HG03558 (cell line): ENCODE data around the gene SAP130.

ENCODE experiments used
- ATAC-seq: cut with Tn5 transposase; IDR thresholded peaks from one replicate; pipeline ENCODE4 v1.9.1; 2021; ENCODE audit warnings: moderate number of reproducible peaks; ENCODE audit not compliant: unreplicated experiment; ENCODE audit errors: extremely low read depth

SAP130 gene

DNA sequence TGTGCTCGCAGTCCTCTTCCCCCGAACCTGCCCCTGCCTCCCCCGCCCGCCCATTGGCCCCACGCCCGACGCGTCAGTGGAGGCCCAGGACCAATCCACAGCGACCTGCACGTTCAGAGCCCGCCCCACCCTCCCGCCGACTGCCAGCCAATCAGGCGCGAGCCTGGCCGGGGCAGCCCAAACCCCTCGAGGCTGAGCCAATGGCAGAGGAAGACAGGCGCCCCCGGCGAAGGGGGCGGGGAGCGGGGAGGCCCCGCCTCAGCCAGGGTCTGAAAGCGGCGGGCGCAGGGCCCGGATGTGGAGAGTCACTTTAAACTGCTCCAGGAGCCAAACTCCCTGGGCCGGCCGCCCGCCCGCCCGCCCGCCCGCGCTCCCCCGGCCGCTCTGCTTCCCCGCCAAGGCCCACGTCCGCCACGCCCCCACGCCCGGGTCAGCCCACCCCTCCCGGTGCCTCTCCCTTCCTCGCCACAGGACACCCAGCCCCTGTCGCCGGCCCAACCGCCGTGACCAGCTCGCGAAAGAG, 520 bp downstream of the SAP130 start:
- ATAC-seq, result peak; percentile 54

DNA sequence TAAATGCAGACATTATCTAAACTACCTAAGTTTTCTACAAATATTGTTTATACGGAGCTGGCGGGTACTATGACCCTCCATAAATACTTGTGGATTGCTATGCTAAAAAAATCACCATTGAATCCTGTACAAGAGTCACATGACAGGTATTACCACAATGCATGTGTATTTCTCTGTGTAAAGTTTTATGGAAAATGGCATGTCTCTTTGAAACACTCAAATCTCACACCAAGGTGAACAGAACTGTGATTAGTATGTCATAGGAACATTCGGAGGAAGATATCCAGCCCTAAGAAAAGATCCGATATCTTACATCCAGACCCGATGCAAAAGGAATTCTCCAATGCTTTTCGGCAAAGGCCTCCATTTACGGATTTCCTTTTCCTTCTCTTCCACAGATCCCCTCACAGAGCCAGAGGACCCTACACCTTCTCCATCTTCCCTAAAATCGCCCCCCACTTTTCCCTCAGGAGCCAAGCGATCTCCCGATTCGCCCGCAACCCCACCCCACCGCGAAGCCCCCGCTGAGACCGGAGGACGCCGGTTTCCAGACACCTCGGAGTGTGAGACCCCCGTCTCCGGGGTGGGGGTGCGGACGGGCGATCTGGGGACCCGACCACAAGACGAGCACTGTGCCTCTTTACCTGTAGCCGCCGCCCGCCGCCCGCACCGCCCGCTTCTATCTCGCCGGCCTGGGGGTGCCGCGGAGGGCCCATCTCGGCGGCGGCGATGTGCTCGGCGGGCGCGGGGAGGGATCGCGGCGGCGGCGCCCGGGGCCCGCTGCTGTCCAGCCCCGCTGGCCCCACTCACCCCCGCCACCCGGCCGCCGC, 1.2 kb downstream of the SAP130 start:
- no peak for ATAC-seq

DNA sequence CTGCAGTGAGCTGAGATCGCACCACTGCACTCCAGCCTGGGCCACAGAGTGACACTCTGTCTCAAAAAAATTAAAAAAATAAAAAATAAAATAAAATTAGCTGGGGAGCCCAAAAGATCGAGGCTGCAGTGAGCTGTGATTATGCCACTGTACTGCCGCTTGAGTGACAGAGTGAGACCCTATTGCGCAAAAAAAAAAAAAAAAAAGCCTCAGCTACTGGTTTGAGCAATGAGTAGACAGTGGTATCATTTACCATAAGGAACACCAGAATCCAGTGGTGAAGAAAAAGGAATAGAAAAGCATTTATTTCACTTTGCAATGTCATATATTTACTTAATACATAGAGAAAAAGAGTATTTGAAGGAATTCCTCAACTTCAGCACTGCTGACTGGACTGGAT, 3.0 kb downstream of the SAP130 start:
- ATAC-seq, result no peak

DNA sequence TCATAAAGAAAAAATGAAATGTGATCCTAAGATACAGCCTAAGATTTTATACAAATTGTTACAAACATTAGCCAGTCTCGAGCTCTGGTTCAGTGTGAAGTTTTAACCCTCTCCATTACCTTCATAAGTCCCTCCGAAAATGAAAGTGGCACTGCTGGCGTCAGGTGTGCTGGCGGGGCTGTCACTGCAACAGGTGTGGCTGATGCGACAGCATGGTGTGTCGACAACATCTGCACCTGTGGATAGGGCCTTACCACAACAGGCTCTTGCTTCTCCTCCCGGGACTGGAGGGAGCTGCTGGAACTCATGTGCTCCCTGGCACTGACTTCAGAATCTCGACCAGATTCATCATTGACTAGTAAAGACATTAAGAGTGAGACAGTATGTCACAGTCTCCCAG, 10.3 kb downstream of the SAP130 start:
- ATAC-seq, result no peak

DNA sequence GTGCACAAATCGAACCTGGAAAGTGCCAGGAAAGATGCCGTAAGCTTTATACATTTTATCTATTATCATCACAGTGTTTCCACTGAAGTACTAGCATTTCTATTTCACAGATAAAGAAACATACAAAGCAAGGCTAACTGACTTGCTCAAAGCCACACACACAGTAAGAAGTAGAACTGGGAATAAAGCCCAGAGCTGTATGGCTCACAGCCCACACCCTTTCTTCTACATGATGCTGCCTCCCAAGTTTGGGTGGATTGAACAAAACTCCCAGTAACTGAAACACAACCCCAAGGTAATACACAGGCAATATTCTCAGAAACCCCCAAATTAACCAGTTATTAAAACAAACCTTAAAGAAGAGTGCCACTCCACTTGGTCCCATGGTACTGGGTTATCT, 11.2 kb downstream of the SAP130 start:
- no peak for ATAC-seq

DNA sequence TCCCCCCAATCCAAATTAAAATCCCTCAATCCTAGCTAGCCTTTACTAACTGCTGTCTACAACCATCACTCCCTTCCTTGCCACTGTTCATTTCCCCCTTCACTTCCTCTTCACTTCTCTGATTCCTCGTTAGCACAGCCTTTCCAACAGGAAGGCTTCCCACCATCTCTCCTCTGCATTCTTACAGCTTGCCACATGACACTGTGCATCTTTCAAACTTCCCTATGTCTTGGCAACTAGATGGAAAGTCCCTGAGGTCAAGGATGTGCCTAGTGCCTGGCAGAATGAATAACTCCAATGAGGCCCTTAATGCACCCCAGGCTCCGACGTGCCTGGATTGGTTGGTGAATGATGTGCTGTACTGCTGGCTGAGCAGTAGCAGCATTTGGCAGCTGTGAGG, 15.2 kb downstream of the SAP130 start:
- ATAC-seq, result no peak

DNA sequence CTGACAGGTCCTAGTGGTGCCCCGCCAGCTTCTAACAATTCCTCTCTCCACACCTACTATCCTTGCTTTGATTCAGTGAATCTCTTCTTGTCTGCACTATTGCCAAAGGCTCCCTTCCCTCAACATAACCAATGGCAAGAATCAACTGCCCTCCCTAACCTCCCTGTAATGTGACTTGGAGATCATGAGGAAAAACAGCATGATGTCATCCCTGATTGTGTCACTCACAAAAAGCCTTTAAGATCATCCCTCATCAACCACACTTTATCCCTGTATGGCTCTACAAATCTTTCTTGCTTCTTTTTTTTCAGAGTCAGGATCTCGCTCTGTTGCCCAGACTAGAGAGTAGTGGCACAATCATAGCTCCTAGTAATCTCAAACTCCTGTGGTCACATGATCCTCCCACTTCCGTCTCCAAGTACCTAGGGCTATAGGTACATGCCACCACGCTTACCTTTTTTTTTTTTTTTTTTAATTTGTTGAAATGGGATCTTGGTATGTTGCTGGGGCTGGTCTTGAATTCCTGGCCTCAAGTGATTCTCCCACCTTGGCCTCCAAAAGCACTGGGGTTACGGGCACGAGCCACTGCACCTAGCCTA, 19.7 kb downstream of the SAP130 start:
- no peak for ATAC-seq

DNA sequence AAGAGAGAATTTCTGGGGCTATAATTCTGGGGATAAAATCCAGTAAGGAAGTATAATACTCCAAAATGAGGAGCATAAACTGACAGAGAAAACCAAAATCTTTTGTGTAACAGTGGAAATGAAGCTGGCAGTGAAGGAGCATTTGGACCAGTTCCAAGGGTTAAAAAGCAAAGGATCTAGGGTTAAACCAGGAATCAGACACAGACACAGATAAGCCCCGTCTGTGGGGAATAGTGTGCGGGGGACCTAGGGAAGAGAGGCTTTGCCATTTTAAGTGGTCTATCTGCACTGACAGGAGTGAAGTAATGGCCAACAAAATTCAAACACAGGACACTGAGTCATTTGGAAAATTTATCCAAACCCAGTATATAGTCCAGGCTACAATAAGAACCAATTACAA, 23.4 kb downstream of the SAP130 start:
- ATAC-seq, result no peak

DNA sequence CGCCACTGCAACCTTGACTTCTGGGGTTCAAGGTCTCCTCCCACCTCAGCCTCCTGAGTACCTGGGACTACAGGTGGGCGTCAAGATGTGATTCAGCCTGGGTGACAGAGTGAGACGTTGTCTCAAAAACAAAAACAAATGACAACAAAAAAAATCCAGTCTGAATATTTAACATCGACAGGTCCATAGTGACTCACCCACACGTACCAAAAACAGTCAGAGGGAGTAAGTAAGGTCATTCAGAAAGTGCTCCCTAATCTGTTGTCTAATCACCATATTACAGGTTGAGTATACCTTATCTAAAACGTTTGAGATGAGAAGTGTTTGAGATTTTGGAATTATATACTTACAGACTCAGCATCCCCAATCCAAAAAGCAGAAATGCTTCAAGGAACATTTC, 24.4 kb downstream of the SAP130 start:
- no peak for ATAC-seq

DNA sequence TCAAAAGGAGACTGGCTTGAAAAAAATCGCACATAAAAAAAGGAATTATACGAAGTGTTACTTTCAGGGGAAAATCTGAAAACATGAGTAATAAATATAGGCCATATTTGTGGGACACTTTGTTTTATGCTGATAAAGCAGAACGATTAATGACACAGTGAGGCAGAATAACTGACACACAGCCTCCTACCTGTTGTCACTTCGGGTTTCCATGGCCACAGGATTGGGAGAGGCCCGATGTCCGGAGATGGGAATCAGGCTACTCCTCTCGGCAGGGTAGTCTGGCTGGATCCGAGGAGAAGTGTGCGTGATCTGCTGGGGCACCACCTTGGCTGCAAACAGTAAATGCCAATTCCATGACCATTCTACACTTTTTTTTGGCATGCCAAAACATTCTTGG, 31.7 kb downstream of the SAP130 start:
- no peak for ATAC-seq

DNA sequence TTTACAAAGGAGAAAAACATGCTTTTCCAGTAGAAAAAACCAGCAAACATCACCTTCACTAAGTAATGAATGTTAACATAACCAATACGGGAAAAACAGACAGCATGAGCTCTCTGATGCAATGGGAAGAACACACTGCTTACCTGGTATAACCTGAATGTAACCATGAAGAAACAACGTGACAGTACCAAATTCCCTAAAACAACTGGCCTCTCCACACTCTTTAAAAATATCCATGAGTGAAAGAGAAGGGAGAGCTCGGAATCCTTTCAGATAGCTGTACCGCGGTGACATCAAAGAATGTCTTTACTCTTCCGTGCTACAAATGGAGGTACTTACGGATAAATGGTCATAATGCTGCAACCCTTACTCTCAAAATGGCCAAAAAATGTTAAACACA, 32.1 kb downstream of the SAP130 start:
- ATAC-seq, result no peak

DNA sequence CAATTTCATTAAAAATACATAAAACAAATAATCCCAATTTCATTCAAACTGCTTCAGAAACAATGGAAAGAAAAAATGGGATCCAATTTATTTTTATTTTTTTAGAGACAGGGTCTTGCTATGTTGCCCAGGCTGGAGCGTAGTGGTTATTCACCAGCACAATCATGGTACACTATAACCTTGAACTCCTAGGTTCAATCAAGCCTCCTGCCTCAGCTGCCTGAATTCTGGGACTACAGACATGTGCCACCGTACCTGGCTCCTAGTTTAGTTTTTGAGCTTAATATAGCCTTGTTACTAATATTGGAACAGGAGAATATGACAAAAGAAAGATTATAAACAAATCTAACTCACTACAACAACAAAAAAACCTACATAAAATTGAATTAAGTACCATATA, 34.2 kb downstream of the SAP130 start:
- no peak for ATAC-seq

DNA sequence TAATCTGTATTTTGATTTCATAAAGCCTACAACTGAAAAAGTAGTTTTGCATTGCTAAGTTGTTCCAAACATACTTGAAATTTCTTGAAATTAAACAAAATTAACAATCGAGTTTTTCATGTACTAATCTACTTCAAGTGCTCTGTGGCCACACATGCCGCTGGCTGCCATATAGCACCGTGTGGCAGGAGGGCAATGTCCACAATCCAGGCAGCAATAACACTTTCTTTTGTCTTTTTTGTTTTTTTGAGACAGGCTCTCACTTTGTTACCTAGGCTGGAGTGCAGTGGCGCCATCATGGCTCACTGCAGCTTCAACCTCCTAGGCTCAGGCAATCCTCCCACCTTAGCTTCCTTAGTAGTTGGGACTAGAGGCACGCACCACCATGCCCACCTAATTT, 36.1 kb downstream of the SAP130 start:
- ATAC-seq, result no peak

DNA sequence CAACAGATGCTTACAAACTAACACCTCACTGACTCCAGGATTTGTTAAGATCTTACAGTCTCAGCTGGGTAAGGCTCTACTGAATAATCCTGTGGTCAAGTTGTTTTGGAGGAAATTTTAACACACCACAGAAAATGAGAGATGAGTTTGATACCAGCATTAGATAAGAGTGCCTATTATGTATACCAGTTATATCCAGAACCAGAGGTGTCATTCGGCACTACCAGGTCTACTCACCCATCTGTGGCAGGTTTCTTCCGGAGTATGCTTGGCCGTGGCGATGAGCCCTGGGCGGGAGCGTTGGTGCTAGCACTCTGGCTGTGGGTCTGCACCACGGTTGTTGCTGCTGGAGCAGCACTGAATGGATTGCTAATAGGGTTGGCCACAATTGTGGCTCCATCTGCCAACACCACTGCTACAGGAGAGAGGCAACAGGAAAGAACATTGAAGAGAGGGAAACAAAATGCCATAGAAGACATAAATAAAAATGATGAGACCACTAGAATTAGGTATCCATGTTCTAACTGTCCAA, 41.2 kb downstream of the SAP130 start:
- ATAC-seq, result no peak

DNA sequence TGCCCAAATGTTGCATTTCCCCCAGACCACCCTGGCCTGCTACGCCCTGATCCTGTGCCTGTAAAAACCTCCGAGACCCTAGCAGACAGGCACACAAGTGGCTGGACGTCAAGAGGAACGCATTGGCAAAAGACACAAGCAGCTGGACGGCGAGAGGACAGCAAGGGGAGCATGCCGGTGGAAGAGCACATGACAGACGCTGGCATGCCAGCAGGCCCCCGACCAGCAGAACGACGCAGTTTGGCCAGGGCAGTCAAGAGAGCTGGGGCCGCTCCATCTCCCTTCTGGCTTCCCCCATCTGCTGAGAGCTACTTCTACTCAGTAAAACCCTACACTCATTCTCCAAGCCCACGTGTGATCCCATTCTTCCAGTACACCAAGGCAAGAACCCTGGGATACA, 42.1 kb downstream of the SAP130 start:
- ATAC-seq, result no peak

DNA sequence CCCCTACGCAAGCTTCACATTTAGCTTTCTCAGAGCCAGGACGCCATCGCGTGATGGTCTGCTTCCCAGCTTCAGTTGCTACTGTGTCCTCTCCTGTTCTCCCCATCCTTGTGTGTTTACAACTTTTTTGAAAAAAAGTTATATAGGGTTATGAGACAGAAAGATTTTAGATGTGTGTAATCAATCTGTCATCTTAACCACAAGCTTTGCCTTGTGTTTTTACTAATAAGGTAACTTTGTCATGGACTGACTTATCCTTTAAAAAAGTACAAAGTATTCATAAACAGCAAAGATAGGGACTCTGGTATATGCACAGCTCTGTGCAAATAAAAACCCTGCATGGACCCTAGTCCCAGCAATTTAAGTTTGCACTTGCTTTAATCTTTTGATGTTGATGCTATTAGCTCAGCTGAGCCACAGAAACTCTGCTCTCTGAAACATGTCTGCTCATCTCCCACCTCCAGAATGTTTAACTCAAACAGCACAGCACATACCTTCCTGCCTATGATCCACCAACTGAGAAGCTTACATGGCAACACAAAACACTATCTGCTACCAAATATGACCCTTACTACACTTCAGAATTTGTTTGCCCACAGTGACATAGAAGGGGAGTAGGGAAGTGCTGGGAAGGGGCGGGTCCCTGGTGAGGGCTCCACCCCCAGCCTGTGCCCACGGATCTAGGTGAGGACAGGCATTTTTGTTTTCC, 42.7 kb downstream of the SAP130 start:
- ATAC-seq, result no peak

DNA sequence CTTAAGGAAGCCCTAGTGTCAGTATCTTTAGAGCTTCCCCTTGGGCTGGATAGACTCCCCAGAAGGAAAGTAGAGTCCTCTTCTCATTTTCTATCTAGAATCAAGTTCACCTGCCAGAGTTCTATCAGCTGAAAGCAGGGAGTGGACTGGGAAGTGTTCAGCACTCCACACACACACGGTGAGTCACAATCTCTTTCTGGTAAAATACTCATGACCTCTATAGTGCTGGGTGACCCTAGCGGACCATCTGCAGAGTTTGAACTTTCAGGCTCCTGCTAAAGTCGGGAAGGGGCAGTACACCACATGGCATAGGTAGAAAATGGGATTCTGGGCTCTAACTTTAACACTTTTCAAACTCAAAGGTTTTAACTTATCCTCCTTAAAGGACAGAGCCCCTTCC, 43.3 kb downstream of the SAP130 start:
- no peak for ATAC-seq

DNA sequence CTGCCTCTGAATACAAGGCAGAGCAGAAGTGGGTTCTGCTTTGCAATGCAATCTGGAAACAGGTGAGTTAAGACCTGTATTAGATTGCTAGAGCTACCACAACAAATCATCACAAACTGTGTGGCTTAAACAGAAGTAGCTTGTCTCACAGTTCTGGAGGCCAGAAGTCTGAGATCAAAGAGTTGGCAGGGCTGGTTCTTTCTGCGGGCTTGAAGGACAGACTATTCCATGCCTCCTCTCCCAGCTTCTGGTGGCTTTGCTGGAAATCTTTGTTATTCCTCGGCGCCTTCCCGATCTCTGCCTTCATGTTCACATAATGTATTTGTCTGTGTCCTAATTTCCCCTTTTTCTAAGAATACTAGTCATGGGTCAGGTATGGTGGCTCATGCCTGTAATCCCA, 58.4 kb downstream of the SAP130 start:
- ATAC-seq, result no peak

DNA sequence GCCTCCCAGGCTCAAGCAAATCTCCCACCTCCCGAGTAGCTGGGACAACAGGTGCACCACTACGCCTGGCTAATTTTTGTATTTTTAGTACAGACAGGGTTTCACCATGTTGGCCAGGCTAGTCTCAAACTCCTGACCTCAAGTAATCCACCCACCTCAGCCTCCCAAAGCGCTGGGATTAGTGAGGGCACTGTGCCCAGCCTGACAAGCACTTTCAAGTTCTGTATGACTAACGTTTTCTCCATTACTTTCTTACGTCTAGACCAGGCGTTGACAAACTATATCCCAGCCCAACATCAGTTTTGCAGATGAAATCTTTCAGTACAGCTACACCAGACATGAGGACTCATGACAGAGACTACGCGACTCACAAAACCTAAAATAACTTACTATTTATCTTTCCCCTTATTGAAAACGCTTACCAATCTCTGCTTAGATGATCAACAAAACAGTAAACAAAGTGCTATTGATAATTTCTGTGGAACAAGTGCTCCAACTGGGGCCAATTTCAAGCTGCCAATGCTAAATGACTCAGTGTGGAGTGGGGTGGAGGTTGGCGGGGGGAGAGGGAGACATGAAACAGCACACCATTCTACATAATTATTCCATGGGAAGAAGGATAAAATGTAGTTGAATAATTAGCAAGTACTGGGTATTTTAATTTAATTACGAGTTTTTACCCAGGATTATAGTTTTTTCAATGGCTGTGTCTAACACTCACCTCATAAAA, 59.1 kb downstream of the SAP130 start:
- no peak for ATAC-seq

DNA sequence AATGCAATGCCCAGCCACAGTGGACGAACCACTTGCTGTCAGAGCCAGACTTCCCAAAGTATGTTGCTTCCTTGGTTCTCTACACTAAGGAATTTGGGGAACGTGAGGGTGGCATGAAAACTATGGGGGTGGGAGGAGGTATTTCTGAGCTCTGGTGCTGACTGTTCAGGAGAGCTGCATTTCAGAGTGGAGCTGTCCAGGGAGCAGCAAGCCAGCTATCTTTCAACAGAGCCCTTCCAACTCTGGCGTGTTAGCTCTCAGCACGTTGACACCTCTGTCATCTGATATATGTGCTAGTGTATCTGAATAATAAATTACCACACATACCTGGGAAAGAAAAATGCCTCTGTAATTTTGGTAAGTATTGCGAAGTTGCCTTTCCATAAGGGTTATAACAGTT, 66.1 kb downstream of the SAP130 start:
- no peak for ATAC-seq
